ENCODE measurements around the gene BFSP2.

GRCh38 chr3:133452641-133453319, 52.9 kb downstream of the BFSP2 start:
- no peak for TF ChIP-seq CTCF (conservative IDR thresholded peaks at IDR 0.05; ENCODE audit: low read depth, low read length)
- TF ChIP-seq POLR2A (IDR thresholded peaks at IDR 0.05; ENCODE audit: low read depth, low read length) = no peak
- no peak for TF ChIP-seq RFX5 (IDR thresholded peaks at IDR 0.05; ENCODE audit: low read depth, low read length)
- TF ChIP-seq CEBPB (IDR thresholded peaks at IDR 0.05; ENCODE audit: low read depth, low read length) = no peak
- TF ChIP-seq SMC3 (IDR thresholded peaks at IDR 0.05; ENCODE audit: low read depth, low read length) = no peak
- TF ChIP-seq RAD21 (IDR thresholded peaks at IDR 0.05; ENCODE audit: low read length) = no peak
- TF ChIP-seq MXI1 (IDR thresholded peaks at IDR 0.05; ENCODE audit: borderline replicate concordance, low read depth, low read length) = no peak
- no peak for TF ChIP-seq BHLHE40 (IDR thresholded peaks at IDR 0.05; ENCODE audit: low read depth, low read length)
- TF ChIP-seq USF2 (IDR thresholded peaks at IDR 0.05; ENCODE audit: low read depth, low read length) = no peak
- TF ChIP-seq ELK1 (IDR thresholded peaks at IDR 0.05; ENCODE audit: borderline replicate concordance, low read depth, low read length) = no peak
- 0 out of 2 replicates have a peak, but pooled peaks have one; percentile 13 for TF ChIP-seq MAFK (IDR thresholded peaks at IDR 0.05; ENCODE audit: low read depth, low read length)
